CD4-positive, alpha-beta T cell treated with Interferon alpha-2 for 1 hour (primary cell): ENCODE results near the gene YJEFN3.

ENCODE experiments used
- DNase-seq, 2 donors: peaks; one replicate each; pipeline ENCODE4 v3.0.0-alpha.2; 2020 to 2022

The YJEFN3 gene

GRCh38 chr19:19558055-19558454 lies 29.3 kb downstream of the YJEFN3 start:
- no peak for DNase-seq

GRCh38 chr19:19558636-19559035 lies 29.9 kb downstream of the YJEFN3 start:
- DNase-seq: no peak

- DNase-seq: no peak
These were observed 31.2 kb downstream of the YJEFN3 start for GRCh38 chr19:19559931-19560330.

GRCh38 chr19:19561946-19562664 lies 33.4 kb downstream of the YJEFN3 start:
- DNase-seq: no peak

- peak; percentile 36 to 64 for DNase-seq
These were observed 34.1 kb downstream of the YJEFN3 start for GRCh38 chr19:19562665-19563347.

GRCh38 chr19:19563348-19563848 lies 34.7 kb downstream of the YJEFN3 start:
- no peak for DNase-seq

- no peak for DNase-seq
These were observed 37.6 kb downstream of the YJEFN3 start for GRCh38 chr19:19566306-19566705.

GRCh38 chr19:19567391-19567790 lies 38.7 kb downstream of the YJEFN3 start:
- no peak for DNase-seq

GRCh38 chr19:19568802-19569756 lies 40.4 kb downstream of the YJEFN3 start:
- DNase-seq: no peak

- no peak for DNase-seq
These were observed 41.9 kb downstream of the YJEFN3 start for GRCh38 chr19:19570571-19570970.

- no peak for DNase-seq
These were observed 42.5 kb downstream of the YJEFN3 start for GRCh38 chr19:19571071-19571786.

GRCh38 chr19:19575411-19575810 lies 46.7 kb downstream of the YJEFN3 start:
- DNase-seq: no peak

- DNase-seq: no peak
These were observed 49.5 kb downstream of the YJEFN3 start for GRCh38 chr19:19578252-19578651.

- DNase-seq: no peak
These were observed 51.0 kb downstream of the YJEFN3 start for GRCh38 chr19:19579533-19580361.

- no peak for DNase-seq
These were observed 51.7 kb downstream of the YJEFN3 start for GRCh38 chr19:19580418-19580817.

- DNase-seq: no peak
These were observed 52.7 kb downstream of the YJEFN3 start for GRCh38 chr19:19581391-19581790.

- DNase-seq: no peak
These were observed 53.8 kb downstream of the YJEFN3 start for GRCh38 chr19:19582471-19582870.

GRCh38 chr19:19584356-19584755 lies 55.6 kb downstream of the YJEFN3 start:
- no peak for DNase-seq
